ENCODE measurements around the gene LIFR.

GRCh38 chr5:38532165-38532669 lies 24.2 kb downstream of the LIFR start:
- TF ChIP-seq CTCF (IDR thresholded peaks at IDR 0.05): no peak
- TF ChIP-seq POLR2A (IDR thresholded peaks at IDR 0.05): no peak

Measured in body of pancreas (tissue), 4 donors.